B cell (primary cell): Measurements from ENCODE around the gene WDR90. TPM values are rescaled to one million over a fixed set of nuclear protein-coding genes. Genes with fewer than 3 reads are reported as not detected.

Experiments
- ATAC-seq: fragments of 200-7000 bp; cut with Tn5 transposase; one replicate; pipeline ENCODE4 v1.10.0; 2021; ENCODE audit warnings: low read depth, mild to moderate bottlenecking, moderate number of reproducible peaks, moderate library complexity
- CTCF ChIA-PET: fragments of 350-600 bp; sonication (Branson Sonifier 250); formaldehyde crosslinking; loops from one replicate; lab custom pipeline; 2021; ENCODE audit warnings: antibody characterized with exemption, inconsistent platforms; lab: Charles Lee
- POLR2A ChIA-PET: fragments of 350-600 bp; sonication (Branson Sonifier 250); formaldehyde crosslinking; loops from one replicate; lab custom pipeline; 2021; ENCODE audit warnings: antibody characterized with exemption; lab: Charles Lee
- DNase-seq: peaks from one replicate; pipeline ENCODE4 v3.0.0; 2013
- H2AFZ ChIP-seq: 2 replicates; pipeline ENCODE4 v1.6.1; 2012; ENCODE audit warnings: mild to moderate bottlenecking, low read depth, low read length; ENCODE audit not compliant: insufficient read depth, poor library complexity, severe bottlenecking
- H3K27ac ChIP-seq, 2 donors: 1 replicate in 1 of 2; 2 replicates in 1 of 2; pipeline ENCODE4 v1.5.1; 2012 to 2013; ENCODE audit warnings: low read length in 2 of 2, mild to moderate bottlenecking in 2 of 2, moderate library complexity in 1 of 2
- H3K27me3 ChIP-seq, 4 experiments: fragments of 200-600 bp in 1 of 4; sonication (generic) in 1 of 4; replicated peaks in 1 of 4; 1 replicate in 2 of 4; 2 replicates in 2 of 4; pipeline versions ENCODE4 v1.6.1 to v1.7.0; 2013 to 2016; ENCODE audit warnings: low read length in 3 of 4, mild to moderate bottlenecking in 2 of 4, mixed read lengths in 1 of 4, moderate library complexity in 1 of 4; ENCODE audit not compliant: insufficient read depth in 4 of 4, control insufficient read depth in 3 of 4; ENCODE audit errors: control extremely low read depth in 1 of 4
- H3K36me3 ChIP-seq, 2 experiments: replicated peaks in 1 of 2; 1 replicate in 1 of 2; 2 replicates in 1 of 2; pipeline versions ENCODE4 v1.6.1 to v1.7.1; 2013; ENCODE audit warnings: low read length in 1 of 2; ENCODE audit not compliant: insufficient read depth in 2 of 2, control insufficient read depth in 1 of 2; ENCODE audit errors: control extremely low read depth in 1 of 2, extremely low read depth in 1 of 2
- H3K4me1 ChIP-seq, 2 donors: fragments of 200-600 bp in 1 of 2; sonication (generic) in 1 of 2; 1 replicate in 1 of 2; 2 replicates in 1 of 2; pipeline versions ENCODE4 v1.5.1 to v1.6.1; 2013 to 2017; ENCODE audit warnings: low read length in 2 of 2; ENCODE audit not compliant: control insufficient read depth in 2 of 2, insufficient read depth in 2 of 2
- H3K4me2 ChIP-seq: replicated peaks from 2 replicates; pipeline ENCODE3; 2012; ENCODE audit warnings: mild to moderate bottlenecking, low read depth, low read length; ENCODE audit not compliant: poor library complexity, severe bottlenecking
- H3K4me3 ChIP-seq, 5 experiments: fragments of 200-600 bp in 1 of 5; sonication (generic) in 1 of 5; 1 replicate in 3 of 5; 2 replicates in 2 of 5; pipeline versions ENCODE4 v1.5.1 to v1.7.0; 2011 to 2016; ENCODE audit warnings: low read length in 4 of 5, mild to moderate bottlenecking in 4 of 5, low read depth in 2 of 5, control low read depth in 1 of 5, moderate library complexity in 1 of 5; ENCODE audit not compliant: insufficient read depth in 1 of 5; ENCODE audit errors: control extremely low read depth in 1 of 5, extremely low read depth in 1 of 5
- H3K79me2 ChIP-seq: fragments of 200-600 bp; sonication (generic); one replicate; pipeline ENCODE4 v1.6.0; 2016; ENCODE audit warnings: low read length; ENCODE audit not compliant: control insufficient read depth, insufficient read depth
- H3K9ac ChIP-seq: fragments of 200-600 bp; sonication (generic); 2 replicates; pipeline ENCODE4 v1.6.1; 2017; ENCODE audit warnings: mild to moderate bottlenecking, low read length, moderate library complexity
- H3K9me3 ChIP-seq, 3 donors: one replicate each; pipeline versions ENCODE4 v1.6.1 to v1.7.1; 2013; ENCODE audit warnings: low read length in 2 of 3; ENCODE audit not compliant: control insufficient read depth in 2 of 3, insufficient read depth in 1 of 3; ENCODE audit errors: control extremely low read depth in 1 of 3
- H4K20me1 ChIP-seq: 2 replicates; pipeline ENCODE4 v1.6.0; 2012; ENCODE audit warnings: mild to moderate bottlenecking, low read length; ENCODE audit not compliant: insufficient read depth, control insufficient read depth, poor library complexity, severe bottlenecking
- H3K27ac Mint-ChIP-seq: one replicate; pipeline ENCODE4 v1.8.0; 2021; ENCODE audit warnings: mixed read lengths
- H3K27me3 Mint-ChIP-seq: one replicate; pipeline ENCODE4 v1.8.0; 2021; ENCODE audit warnings: mixed read lengths
- H3K4me1 Mint-ChIP-seq: one replicate; pipeline ENCODE4 v1.8.0; 2021; ENCODE audit warnings: mixed read lengths
- H3K4me3 Mint-ChIP-seq: one replicate; pipeline ENCODE4 v1.8.0; 2021; ENCODE audit warnings: mixed read lengths
- H3K9me3 Mint-ChIP-seq: one replicate; pipeline ENCODE4 v1.8.0; 2022; ENCODE audit warnings: mixed read lengths; ENCODE audit not compliant: insufficient read depth
- CTCF ChIP-seq: fragments of 200-600 bp; IDR thresholded peaks from one replicate; pipeline ENCODE4 v1.8.0; 2022; ENCODE audit warnings: antibody characterized with exemption, mild to moderate bottlenecking
- EZH2 ChIP-seq: IDR thresholded peaks from 2 replicates; pipeline ENCODE4 v1.6.1; 2012; ENCODE audit warnings: borderline replicate concordance, low read depth, mild to moderate bottlenecking, moderate library complexity, low read length; ENCODE audit not compliant: insufficient read depth, poor library complexity, severe bottlenecking
- WGBS: methylation state at CpG from one replicate; pipeline ENCODE4 v1.1.5; 2013; ENCODE audit warnings: missing lambda C conversion rate; ENCODE audit not compliant: insufficient coverage; 5-methylcytosine and 5-hydroxymethylcytosine counted together
- intact Hi-C: fragments of 100-400 bp; cut with micrococcal nuclease; formaldehyde crosslinking; loops from one replicate; pipeline ENCODE4 v1.10.0; 2022
- polyA plus RNA-seq: library from polyadenylated mRNA; depleted of rRNA; stranded (reverse); fragments of >200 nt; gene quantifications from 2 replicates; pipeline ENCODE4 v1.2.3, GENCODE V29; 2012
- total RNA-seq, 2 donors: library from RNA; stranded (reverse); fragments of 120-200 nt in 1 of 2; gene quantifications; 1 replicate in 1 of 2; 2 replicates in 1 of 2; pipeline versions ENCODE4 v1.2.3 to v1.2.4, GENCODE V29; 2013 to 2022

Gene WDR90
- total and polyA plus RNA-seq, 2 donors (not counting 1 experiment from before 2014, with no cell fraction given): 23.1 to 34.7 TPM

DNA sequence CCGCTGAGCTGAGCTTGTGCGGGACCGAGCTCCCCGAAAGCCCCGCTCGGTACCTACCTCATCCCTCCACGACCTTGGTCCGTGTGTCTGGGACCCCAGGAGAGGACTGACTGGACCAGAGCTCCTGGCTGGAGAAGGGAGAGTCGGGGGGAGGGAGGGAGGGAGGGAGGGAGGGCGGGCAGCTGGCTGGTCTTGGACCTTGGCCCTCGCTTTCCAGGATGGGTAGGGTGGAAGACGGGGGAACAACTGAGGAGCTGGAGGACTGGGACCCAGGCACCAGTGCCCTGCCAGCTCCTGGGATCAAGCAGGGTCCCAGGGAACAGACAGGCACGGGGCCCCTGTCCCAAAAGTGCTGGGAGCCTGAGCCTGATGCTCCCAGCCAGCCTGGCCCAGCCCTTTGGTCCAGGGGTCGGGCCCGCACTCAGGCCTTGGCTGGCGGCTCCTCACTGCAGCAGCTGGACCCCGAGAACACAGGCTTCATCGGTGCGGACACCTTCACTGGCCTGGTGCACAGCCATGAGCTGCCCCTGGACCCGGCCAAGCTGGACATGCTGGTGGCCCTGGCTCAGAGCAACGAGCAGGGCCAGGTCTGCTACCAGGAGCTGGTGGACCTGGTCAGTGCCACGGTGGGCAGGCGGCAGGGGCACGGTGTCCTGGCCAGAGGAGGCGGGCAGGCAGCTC, 26.9 kb downstream of the WDR90 start:
- peaks cover 0 to 7% (median 0%) of the 10 kb centered on the region in 3 donors for H3K9me3 ChIP-seq
- Mint-ChIP-seq H3K4me3 (no peak overlapping the region), H3K27me3 (peaks cover 6% of the 10 kb centered on the region), H3K9me3 (no peaks in the 10 kb centered on the region), H3K27ac (no peak overlapping the region), H3K4me1 (peaks cover 26% of the 10 kb centered on the region)
- no peak overlapping the region for H3K4me3 ChIP-seq
- peaks cover 13% of the 10 kb centered on the region for H4K20me1 ChIP-seq
- peaks cover 0 to 25% (median 11%) of the 10 kb centered on the region in 4 experiments for H3K27me3 ChIP-seq
- H3K27ac ChIP-seq: no peak overlapping the region
- intact Hi-C loops: loop anchor here (5.0 kb wide), 1 partner anchor 1001 kb away; the partner anchor contains the start of gene JPT2
- H2AFZ ChIP-seq: no peak overlapping the region
- H3K79me2 ChIP-seq: peaks cover 4% of the 10 kb centered on the region
- ChIA-PET POLR2A (interaction anchor here (0.6 kb wide), 1 partner anchor 82 kb away, joined by 4 read pairs; no protein-coding TSS in a partner anchor), CTCF (interaction anchor here (0.6 kb wide), 1 partner anchor 1148 kb away, joined by 3 read pairs; no protein-coding TSS in a partner anchor)
- no peak for DNase-seq
- H3K4me2 ChIP-seq: peak overlapping the region; percentile 63
- no peak for TF ChIP-seq CTCF
- TF ChIP-seq EZH2: no peak
- peaks cover 0 to 18% of the 10 kb centered on the region in 2 experiments for H3K36me3 ChIP-seq
- H3K4me1 ChIP-seq: peaks cover 13 to 36% of the 10 kb centered on the region in 2 donors
- ATAC-seq: no peak
- WGBS: 87% methylated on average over 15 of the region's 25 CpGs
- no peak overlapping the region for H3K9ac ChIP-seq

- Histone ChIP-seq H3K36me3 (peaks cover 0 to 15% of the 10 kb centered on the region in 2 experiments), H3K4me1 (peaks cover 18 to 41% of the 10 kb centered on the region in 2 donors), H3K4me2 (no peak overlapping the region), H3K9me3 (peaks cover 0 to 7% (median 0%) of the 10 kb centered on the region in 3 donors), H3K27me3 (peaks cover 0 to 25% (median 11%) of the 10 kb centered on the region in 4 experiments), H2AFZ (no peak overlapping the region), H3K27ac (no peak overlapping the region), H3K79me2 (peaks cover 9% of the 10 kb centered on the region), H4K20me1 (peaks cover 13% of the 10 kb centered on the region), H3K4me3 (no peak overlapping the region), H3K9ac (no peak overlapping the region)
- DNase-seq (no peak), ATAC-seq (no peak)
- POLR2A ChIA-PET: no interaction called here
- WGBS: 94% methylated on average over 21 of the region's 21 CpGs
- intact Hi-C loops: loop anchor here (5.0 kb wide), 1 partner anchor 1001 kb away; the partner anchor contains the start of gene JPT2
- TF ChIP-seq EZH2 (no peak), CTCF (no peak)
- H3K27ac Mint-ChIP-seq: no peak overlapping the region
- H3K9me3 Mint-ChIP-seq: no peaks in the 10 kb centered on the region
- H3K4me1 Mint-ChIP-seq: peaks cover 31% of the 10 kb centered on the region
- H3K27me3 Mint-ChIP-seq: peaks cover 6% of the 10 kb centered on the region
- CTCF ChIA-PET: no interaction called here
- no peak overlapping the region for H3K4me3 Mint-ChIP-seq
Observed at GRCh38 chr16:676565-676902, 27.4 kb downstream of the WDR90 start.
